Osteocyte (in vitro differentiated cells): ENCODE results near the gene DCUN1D5. TPM values are rescaled to one million over a fixed set of nuclear protein-coding genes. Genes with fewer than 3 reads are reported as not detected.
A peak's percentile ranks its signal among the peaks of the same experiment; 100 is the strongest.

ENCODE experiments used
- DNase-seq: peaks from one replicate; pipeline ENCODE4 v3.0.0; 2021; ENCODE audit warnings: mixed read lengths; ENCODE audit not compliant: unreplicated experiment; ENCODE audit errors: extremely low spot score
- H3K27ac Mint-ChIP-seq: one replicate; pipeline ENCODE4 v1.8.0; 2021; ENCODE audit warnings: mild to moderate bottlenecking, mixed read lengths; ENCODE audit not compliant: unreplicated experiment
- H3K27me3 Mint-ChIP-seq: one replicate; pipeline ENCODE4 v1.8.0; 2021; ENCODE audit warnings: mixed read lengths; ENCODE audit not compliant: unreplicated experiment
- H3K36me3 Mint-ChIP-seq: one replicate; pipeline ENCODE4 v1.8.0; 2021; ENCODE audit warnings: mixed read lengths; ENCODE audit not compliant: unreplicated experiment
- H3K4me1 Mint-ChIP-seq: one replicate; pipeline ENCODE4 v1.8.0; 2021; ENCODE audit warnings: mixed read lengths; ENCODE audit not compliant: unreplicated experiment
- H3K4me3 Mint-ChIP-seq: one replicate; pipeline ENCODE4 v1.8.0; 2021; ENCODE audit warnings: mild to moderate bottlenecking, moderate library complexity, mixed read lengths; ENCODE audit not compliant: unreplicated experiment
- H3K9me3 Mint-ChIP-seq: one replicate; pipeline ENCODE4 v1.8.0; 2021; ENCODE audit warnings: mixed read lengths; ENCODE audit not compliant: unreplicated experiment
- CTCF ChIP-seq: fragments of 200-600 bp; sonication (generic); IDR thresholded peaks from 2 replicates; pipeline ENCODE4 v1.5.0; 2021; ENCODE audit warnings: antibody characterized with exemption, mild to moderate bottlenecking, moderate library complexity
- total RNA-seq: library from RNA; stranded (reverse); gene quantifications from 2 replicates; pipeline ENCODE4 v1.2.1, GENCODE V29; 2021

DCUN1D5 gene
- total RNA-seq, 1 donor from 2014 or later, result 29.1 TPM

GRCh38 chr11:103067118-103067517, 24.8 kb downstream of the DCUN1D5 start:
- no peak for DNase-seq
- peaks cover 14% of the 10 kb centered on the region for H3K4me1 Mint-ChIP-seq
- no peaks in the 10 kb centered on the region for H3K9me3 Mint-ChIP-seq
- H3K27ac Mint-ChIP-seq, result no peak overlapping the region
- no peak overlapping the region for H3K4me3 Mint-ChIP-seq
- peaks cover 40% of the 10 kb centered on the region for H3K36me3 Mint-ChIP-seq
- H3K27me3 Mint-ChIP-seq, result no peaks in the 10 kb centered on the region
- no peak for TF ChIP-seq CTCF

GRCh38 chr11:103061656-103062055, 30.3 kb downstream of the DCUN1D5 start:
- no peak for TF ChIP-seq CTCF
- no peak for DNase-seq
- H3K9me3 Mint-ChIP-seq, result no peaks in the 10 kb centered on the region
- no peaks in the 10 kb centered on the region for H3K4me1 Mint-ChIP-seq
- H3K27ac Mint-ChIP-seq, result no peak overlapping the region
- no peaks in the 10 kb centered on the region for H3K27me3 Mint-ChIP-seq
- H3K4me3 Mint-ChIP-seq, result no peak overlapping the region
- H3K36me3 Mint-ChIP-seq, result peaks cover 39% of the 10 kb centered on the region

GRCh38 chr11:103055221-103055890, 36.6 kb downstream of the DCUN1D5 start:
- peaks cover 18% of the 10 kb centered on the region for H3K4me1 Mint-ChIP-seq
- H3K36me3 Mint-ChIP-seq, result no peaks in the 10 kb centered on the region
- no peaks in the 10 kb centered on the region for H3K27me3 Mint-ChIP-seq
- TF ChIP-seq CTCF, result peak; percentile 78
- H3K4me3 Mint-ChIP-seq, result no peak overlapping the region
- no peaks in the 10 kb centered on the region for H3K9me3 Mint-ChIP-seq
- no peak overlapping the region for H3K27ac Mint-ChIP-seq
- DNase-seq, result no peak

- Mint-ChIP-seq H3K27ac (no peak overlapping the region), H3K4me1 (peaks cover 20% of the 10 kb centered on the region)
These were observed 38.0 kb downstream of the DCUN1D5 start for GRCh38 chr11:103053997-103054396.

GRCh38 chr11:103051981-103052380, 40.0 kb downstream of the DCUN1D5 start:
- H3K4me3 Mint-ChIP-seq, result no peak overlapping the region
- peak overlapping the region; percentile 9 for H3K27ac Mint-ChIP-seq
- H3K9me3 Mint-ChIP-seq, result no peaks in the 10 kb centered on the region
- no peak for DNase-seq
- no peaks in the 10 kb centered on the region for H3K36me3 Mint-ChIP-seq
- no peaks in the 10 kb centered on the region for H3K27me3 Mint-ChIP-seq
- peaks cover 20% of the 10 kb centered on the region for H3K4me1 Mint-ChIP-seq
- TF ChIP-seq CTCF, result no peak

More at GRCh38 chr11:103053997-103054396, 38.0 kb downstream of the DCUN1D5 start:
- Mint-ChIP-seq H3K36me3 (no peaks in the 10 kb centered on the region), H3K27me3 (no peaks in the 10 kb centered on the region), H3K4me3 (no peak overlapping the region), H3K9me3 (no peaks in the 10 kb centered on the region)
- no peak for DNase-seq
- TF ChIP-seq CTCF, result no peak
